ENCODE measurements around the gene FGF2.

Gene FGF2

DNA sequence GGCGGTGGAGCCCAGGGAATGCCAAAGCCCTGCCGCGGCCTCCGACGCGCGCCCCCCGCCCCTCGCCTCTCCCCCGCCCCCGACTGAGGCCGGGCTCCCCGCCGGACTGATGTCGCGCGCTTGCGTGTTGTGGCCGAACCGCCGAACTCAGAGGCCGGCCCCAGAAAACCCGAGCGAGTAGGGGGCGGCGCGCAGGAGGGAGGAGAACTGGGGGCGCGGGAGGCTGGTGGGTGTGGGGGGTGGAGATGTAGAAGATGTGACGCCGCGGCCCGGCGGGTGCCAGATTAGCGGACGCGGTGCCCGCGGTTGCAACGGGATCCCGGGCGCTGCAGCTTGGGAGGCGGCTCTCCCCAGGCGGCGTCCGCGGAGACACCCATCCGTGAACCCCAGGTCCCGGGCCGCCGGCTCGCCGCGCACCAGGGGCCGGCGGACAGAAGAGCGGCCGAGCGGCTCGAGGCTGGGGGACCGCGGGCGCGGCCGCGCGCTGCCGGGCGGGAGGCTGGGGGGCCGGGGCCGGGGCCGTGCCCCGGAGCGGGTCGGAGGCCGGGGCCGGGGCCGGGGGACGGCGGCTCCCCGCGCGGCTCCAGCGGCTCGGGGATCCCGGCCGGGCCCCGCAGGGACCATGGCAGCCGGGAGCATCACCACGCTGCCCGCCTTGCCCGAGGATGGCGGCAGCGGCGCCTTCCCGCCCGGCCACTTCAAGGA lies at the start of gene FGF2:
TSS of gene FGF2 (plus strand) at position 279 of the 705 bp plus-strand sequence. CDS start at position 623, 344 bp downstream.
- DNase-seq (ENCODE audit: low read depth), result no peak
- H3K4me3 ChIP-seq (ENCODE audit: control insufficient read depth, low read depth, low read length), result peak within 1 kb of the TSS; percentile 93

DNA sequence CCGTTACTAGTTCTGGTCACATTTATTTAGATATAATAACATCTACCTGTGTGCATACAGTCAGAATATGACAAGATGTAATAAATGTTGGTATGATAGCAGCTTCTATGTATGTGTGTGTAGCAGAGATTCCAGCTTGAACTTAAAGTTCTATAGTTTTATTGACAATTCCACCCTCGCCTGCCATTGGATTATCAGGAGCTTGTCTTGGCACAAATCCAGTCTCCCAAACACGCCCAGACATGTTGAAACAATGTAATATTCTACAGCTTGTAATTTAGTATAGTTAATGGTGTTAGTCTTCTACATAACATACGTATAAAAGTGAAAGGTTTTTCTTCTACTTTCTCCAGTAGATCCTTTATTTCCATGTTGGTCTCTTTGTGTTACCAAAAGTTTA lies 49.7 kb upstream of the FGF2 start:
- DNase-seq (ENCODE audit: low read depth), result no peak
- TF ChIP-seq, protein P1, sequence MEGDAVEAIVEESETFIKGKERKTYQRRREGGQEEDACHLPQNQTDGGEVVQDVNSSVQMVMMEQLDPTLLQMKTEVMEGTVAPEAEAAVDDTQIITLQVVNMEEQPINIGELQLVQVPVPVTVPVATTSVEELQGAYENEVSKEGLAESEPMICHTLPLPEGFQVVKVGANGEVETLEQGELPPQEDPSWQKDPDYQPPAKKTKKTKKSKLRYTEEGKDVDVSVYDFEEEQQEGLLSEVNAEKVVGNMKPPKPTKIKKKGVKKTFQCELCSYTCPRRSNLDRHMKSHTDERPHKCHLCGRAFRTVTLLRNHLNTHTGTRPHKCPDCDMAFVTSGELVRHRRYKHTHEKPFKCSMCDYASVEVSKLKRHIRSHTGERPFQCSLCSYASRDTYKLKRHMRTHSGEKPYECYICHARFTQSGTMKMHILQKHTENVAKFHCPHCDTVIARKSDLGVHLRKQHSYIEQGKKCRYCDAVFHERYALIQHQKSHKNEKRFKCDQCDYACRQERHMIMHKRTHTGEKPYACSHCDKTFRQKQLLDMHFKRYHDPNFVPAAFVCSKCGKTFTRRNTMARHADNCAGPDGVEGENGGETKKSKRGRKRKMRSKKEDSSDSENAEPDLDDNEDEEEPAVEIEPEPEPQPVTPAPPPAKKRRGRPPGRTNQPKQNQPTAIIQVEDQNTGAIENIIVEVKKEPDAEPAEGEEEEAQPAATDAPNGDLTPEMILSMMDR (IDR thresholded peaks at IDR 0.05; ENCODE audit: control insufficient read depth, insufficient read depth, low read depth, low read length, missing control alignments), result no peak

More for the DNA sequence above, at the start of gene FGF2:
- TF ChIP-seq, protein P1 (IDR thresholded peaks at IDR 0.05; ENCODE audit: control insufficient read depth, insufficient read depth, low read depth, low read length, missing control alignments), result no peak

DNA sequence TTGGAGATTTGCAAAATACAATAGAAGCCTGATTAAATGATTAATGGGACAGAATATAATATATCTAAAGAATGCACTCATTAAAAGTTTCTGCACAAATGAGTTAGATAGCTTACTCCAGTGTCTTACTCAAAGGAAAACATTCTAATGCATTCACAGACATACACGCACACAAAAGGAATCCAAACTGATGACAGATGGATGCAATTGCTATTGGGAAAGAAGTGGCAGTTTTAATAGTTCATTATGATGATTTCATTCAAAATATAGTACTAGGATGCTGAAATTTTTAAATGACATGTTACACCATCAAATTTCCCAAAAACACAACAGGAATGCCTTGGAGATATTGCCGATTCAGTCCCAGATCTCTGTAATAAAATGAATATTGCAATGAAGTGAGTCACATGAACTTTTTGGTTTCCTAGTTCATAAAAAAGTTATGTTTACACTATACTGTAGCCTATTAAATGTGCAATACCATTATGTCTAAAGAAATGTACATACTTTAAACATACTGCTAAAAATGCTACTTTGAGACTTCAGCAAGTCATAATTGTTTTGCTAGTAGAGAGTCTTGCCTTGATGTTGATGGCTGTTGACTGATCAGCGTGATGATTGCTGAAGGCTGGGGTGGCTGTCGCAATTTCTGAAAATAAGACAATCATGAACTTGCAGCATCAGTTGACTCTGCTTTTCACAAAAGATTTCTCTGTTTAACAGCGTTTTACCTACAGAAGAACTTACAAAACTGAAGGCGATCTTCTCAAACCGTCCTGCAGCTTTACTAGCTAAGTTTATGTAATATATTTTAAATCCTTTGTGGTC lies 48.6 kb upstream of the FGF2 start:
- H3K4me3 ChIP-seq (ENCODE audit: control insufficient read depth, low read depth, low read length), result no peak overlapping the region
- TF ChIP-seq, protein P1 (IDR thresholded peaks at IDR 0.05; ENCODE audit: control insufficient read depth, insufficient read depth, low read depth, low read length, missing control alignments), result no peak
- DNase-seq (ENCODE audit: low read depth), result peak; percentile 94

More for the DNA sequence above, 49.7 kb upstream of the FGF2 start:
- H3K4me3 ChIP-seq (ENCODE audit: control insufficient read depth, low read depth, low read length), result no peak overlapping the region

DNA sequence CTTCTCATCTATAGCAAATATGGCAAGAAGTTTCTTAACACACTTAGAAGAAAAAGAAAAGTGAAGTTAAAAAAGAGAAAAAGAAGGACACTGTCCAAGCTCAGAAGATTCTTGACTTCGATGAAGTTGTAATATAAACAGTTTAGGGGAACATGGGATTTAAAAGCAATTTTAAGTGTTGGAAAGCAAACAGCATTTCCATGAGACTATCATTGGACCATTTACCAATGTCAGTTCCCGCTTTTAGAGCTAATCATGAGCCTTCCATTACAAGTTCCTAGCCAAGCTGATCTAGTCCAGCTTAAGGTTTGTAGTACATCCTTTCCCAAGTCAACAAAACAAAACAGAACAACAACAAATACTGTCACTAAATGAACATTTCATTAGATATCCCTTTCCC lies 45.1 kb upstream of the FGF2 start:
- TF ChIP-seq, protein P1 (IDR thresholded peaks at IDR 0.05; ENCODE audit: control insufficient read depth, insufficient read depth, low read depth, low read length, missing control alignments), result no peak
- no peak overlapping the region for H3K4me3 ChIP-seq (ENCODE audit: control insufficient read depth, low read depth, low read length)
- DNase-seq (ENCODE audit: low read depth), result no peak

DNA sequence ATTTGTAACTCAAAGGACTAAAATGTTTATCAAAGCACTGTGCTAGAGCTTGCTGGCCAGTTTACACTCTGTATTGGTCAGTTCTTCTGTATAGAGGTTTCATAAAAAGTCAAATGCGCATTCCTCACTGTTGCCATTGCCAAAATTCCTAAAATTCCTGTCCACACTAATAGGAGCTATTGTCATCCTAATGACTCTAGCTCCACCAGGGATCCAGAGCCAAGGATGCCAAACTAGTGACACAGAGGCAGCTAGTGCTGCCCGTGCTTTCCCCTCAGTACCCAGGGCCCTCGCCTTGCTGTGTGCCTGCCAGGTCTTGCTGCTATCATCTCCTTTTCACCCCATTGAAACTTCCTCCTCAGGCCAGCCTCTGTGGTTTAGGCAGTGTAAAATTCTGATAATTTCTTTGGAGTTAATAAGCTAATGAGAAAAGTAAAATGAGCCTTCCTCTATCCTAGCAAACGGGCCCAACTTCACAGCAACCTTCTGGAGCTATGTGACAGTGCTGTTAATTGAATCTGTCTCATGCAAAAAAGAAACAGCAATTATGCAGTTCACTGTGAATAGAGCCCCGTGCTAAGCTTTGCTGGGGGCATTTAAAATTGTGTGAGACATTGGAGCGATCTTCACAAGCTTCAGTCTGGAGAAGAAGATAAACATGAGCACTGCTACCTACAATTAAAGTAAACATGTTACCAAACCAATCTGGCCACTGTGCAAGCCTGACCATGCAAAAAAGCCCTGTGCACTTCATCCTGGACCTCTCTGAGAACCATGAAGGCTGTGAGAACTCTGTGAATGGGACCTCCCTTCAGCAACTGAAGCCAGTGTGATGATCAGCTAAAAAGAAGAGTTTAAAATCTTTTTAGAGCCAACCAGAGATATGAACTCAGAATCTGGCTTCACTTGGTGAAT lies 43.1 kb upstream of the FGF2 start:
- DNase-seq (ENCODE audit: low read depth), result peak; percentile 90
- TF ChIP-seq, protein P1 (IDR thresholded peaks at IDR 0.05; ENCODE audit: control insufficient read depth, insufficient read depth, low read depth, low read length, missing control alignments), result no peak
- no peak overlapping the region for H3K4me3 ChIP-seq (ENCODE audit: control insufficient read depth, low read depth, low read length)

DNA sequence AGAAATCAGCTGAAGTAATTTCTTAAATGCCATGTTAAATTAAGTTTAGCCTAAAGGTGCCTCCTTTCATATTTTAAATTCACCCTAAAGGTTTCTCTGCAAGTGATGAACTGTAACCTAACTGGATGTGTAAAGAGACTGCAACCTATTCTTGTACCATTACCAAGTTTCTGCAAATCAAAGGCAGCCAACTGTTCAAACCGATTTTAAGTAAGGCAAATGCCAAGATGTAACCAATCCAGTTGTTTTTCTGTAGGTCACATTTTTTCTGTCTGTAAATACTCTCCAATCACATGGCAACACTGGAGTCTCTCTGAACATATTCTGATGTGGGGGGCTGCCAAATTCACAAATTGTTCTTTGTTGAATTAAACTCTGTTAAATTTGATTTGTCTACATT lies 42.4 kb upstream of the FGF2 start:
- no peak overlapping the region for H3K4me3 ChIP-seq (ENCODE audit: control insufficient read depth, low read depth, low read length)
- TF ChIP-seq, protein P1 (IDR thresholded peaks at IDR 0.05; ENCODE audit: control insufficient read depth, insufficient read depth, low read depth, low read length, missing control alignments), result no peak
- DNase-seq (ENCODE audit: low read depth), result no peak

All from AG09309 (cell line).